ENCODE results near the gene CASK. TPM values are rescaled to one million over a fixed set of nuclear protein-coding genes. Genes with fewer than 3 reads are reported as not detected.

Gene CASK
- total and polyA plus RNA-seq, 8 donors, result 4.7 to 42.5 (median 22.9) TPM

DNA sequence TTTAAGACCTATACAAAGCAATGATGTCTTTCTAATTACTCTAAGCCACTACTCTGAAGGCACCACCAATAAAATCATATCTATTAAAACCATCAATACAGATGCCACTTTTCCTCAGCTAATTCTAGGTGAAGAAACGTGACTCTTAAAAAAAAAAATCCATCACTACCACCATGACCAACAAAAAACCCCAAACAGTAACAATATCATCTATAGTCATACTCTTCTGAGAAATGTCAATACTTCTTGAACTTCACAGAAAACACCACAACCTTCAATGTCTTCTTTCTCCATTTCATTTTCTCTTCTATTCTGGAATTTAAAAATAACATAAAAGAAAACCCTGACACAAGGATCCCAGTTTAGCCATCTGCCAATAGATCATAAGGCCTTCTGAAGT, 35.7 kb downstream of the CASK start:
- intact Hi-C loops (cut with DNase I), result no loop called here
- Histone ChIP-seq H3K27ac (no peak overlapping the region), H3K4me1 (no peaks in the 10 kb centered on the region), H3K36me3 (no peaks in the 10 kb centered on the region), H3K9me3 (no peaks in the 10 kb centered on the region), H3K4me3 (no peak overlapping the region), H3K27me3 (peaks cover 0 to 3% (median 0%) of the 10 kb centered on the region in 4 donors)
- FAIRE-seq (no peak), ATAC-seq (no peak), DNase-seq (no peak)
- WGBS, 2 donors, result 39 to 79% methylated on average over 1 of the region's 1 CpG
- TF ChIP-seq, protein P1, sequence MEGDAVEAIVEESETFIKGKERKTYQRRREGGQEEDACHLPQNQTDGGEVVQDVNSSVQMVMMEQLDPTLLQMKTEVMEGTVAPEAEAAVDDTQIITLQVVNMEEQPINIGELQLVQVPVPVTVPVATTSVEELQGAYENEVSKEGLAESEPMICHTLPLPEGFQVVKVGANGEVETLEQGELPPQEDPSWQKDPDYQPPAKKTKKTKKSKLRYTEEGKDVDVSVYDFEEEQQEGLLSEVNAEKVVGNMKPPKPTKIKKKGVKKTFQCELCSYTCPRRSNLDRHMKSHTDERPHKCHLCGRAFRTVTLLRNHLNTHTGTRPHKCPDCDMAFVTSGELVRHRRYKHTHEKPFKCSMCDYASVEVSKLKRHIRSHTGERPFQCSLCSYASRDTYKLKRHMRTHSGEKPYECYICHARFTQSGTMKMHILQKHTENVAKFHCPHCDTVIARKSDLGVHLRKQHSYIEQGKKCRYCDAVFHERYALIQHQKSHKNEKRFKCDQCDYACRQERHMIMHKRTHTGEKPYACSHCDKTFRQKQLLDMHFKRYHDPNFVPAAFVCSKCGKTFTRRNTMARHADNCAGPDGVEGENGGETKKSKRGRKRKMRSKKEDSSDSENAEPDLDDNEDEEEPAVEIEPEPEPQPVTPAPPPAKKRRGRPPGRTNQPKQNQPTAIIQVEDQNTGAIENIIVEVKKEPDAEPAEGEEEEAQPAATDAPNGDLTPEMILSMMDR (IDR thresholded peaks at IDR 0.05), result no peak

DNA sequence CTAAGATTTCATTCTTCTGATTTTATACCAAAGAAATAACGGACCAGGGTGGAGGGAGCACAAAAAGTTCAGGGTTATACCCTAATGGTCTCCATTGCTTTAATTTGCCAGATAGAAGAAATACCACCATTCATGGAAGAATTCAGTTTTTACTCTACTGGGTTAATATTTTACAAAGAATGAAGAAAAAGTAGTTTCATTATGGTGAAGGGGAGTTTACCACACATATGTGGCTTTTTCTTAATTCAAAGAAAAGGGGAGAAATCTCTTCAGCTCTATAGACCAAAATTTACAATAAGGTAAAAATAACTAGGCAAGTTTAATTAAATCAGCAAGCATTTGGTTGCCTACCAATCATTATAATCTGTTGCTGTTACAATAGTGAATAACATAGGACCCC, 37.6 kb downstream of the CASK start:
- intact Hi-C loops (cut with DNase I), result no loop called here
- H3K36me3 ChIP-seq, result no peaks in the 10 kb centered on the region
- no peak for DNase-seq
- H3K27me3 ChIP-seq, result peaks cover 0 to 3% (median 0%) of the 10 kb centered on the region in 4 donors
- no peaks in the 10 kb centered on the region for H3K9me3 ChIP-seq
- no peak overlapping the region for H3K27ac ChIP-seq
- TF ChIP-seq, protein P1 (IDR thresholded peaks at IDR 0.05), result no peak
- H3K4me1 ChIP-seq, result no peaks in the 10 kb centered on the region
- no peak for FAIRE-seq
- no peak for ATAC-seq
- 57 to 75% methylated on average over 1 of the region's 1 CpG for WGBS, 2 donors
- no peak overlapping the region for H3K4me3 ChIP-seq

DNA sequence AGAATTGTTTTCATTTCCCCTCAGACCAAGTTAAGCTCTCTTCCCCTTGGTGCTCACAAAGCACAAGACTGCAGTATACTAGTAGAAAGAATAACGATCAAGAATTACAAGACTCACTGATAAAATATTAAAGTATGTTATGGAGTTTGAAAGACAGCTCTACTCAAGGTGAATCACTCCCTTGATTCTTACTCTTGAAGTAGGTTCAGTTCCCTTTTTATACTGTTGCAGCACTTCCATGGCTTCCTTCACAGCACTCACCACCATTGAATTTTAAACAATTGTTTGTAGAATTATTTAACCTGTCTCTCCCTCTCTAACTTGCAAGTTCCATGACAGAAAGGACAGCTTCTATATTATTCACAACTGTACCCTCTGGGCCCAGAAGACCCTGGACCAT, 42.2 kb downstream of the CASK start:
- intact Hi-C loops (cut with DNase I), result no loop called here
- no peak for FAIRE-seq
- Histone ChIP-seq H3K4me1 (no peaks in the 10 kb centered on the region), H3K36me3 (no peaks in the 10 kb centered on the region), H3K27me3 (peaks cover 0 to 3% (median 0%) of the 10 kb centered on the region in 4 donors), H3K27ac (no peak overlapping the region), H3K9me3 (no peaks in the 10 kb centered on the region), H3K4me3 (no peak overlapping the region)
- TF ChIP-seq, protein P1 (IDR thresholded peaks at IDR 0.05), result no peak
- no peak for DNase-seq
- no peak for ATAC-seq
- WGBS, 2 donors, result 65 to 94% methylated on average over 1 of the region's 1 CpG

DNA sequence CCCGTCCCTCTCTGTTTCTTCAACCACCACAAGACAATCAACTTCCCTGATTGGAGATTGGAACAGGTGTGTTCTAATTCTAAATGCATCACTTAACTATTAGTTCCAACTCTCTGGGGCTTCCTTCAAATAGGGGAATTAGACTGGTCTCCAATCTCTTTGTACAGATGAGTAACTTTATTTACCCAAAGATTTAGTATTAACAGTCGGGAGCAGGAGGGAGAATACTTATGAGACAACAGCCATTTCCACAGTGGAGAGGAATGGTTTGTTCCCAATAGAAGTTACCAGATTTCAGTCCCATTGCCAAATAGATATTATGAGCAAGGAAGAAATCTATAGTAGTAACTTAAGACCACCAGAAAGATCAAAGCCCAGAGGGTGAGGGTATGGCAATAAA, 46.2 kb downstream of the CASK start:
- intact Hi-C loops (cut with DNase I), result no loop called here
- no peaks in the 10 kb centered on the region for H3K9me3 ChIP-seq
- 48 to 52% methylated on average over 2 of the region's 2 CpGs for WGBS, 2 donors
- no peaks in the 10 kb centered on the region for H3K36me3 ChIP-seq
- no peak for DNase-seq
- FAIRE-seq, result no peak
- H3K27ac ChIP-seq, result no peak overlapping the region
- ATAC-seq, result no peak
- no peak overlapping the region for H3K4me3 ChIP-seq
- no peaks in the 10 kb centered on the region for H3K4me1 ChIP-seq
- no peaks in the 10 kb centered on the region for H3K27me3 ChIP-seq
- TF ChIP-seq, protein P1 (IDR thresholded peaks at IDR 0.05), result no peak

DNA sequence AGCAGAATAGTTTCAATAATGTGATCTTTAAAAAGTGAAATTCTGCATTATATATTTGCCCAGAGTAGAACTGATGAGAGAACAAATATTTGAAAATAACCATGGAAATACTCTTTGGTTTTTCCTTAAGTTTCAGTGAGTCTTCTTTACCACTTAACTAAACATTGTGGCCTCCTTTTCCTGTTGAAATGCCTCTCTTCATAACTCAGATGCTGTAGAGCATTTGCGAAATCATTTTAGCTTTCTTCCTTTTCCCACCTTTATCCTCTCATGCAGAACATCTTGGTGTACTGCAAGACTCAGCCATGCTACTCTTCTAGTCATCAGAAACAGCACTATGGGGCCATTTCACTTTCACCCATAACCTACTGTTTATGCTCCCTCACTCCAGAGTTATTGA, 48.2 kb downstream of the CASK start:
- Histone ChIP-seq H3K27ac (no peak overlapping the region), H3K27me3 (no peaks in the 10 kb centered on the region), H3K4me1 (peaks cover 0 to 6% (median 0%) of the 10 kb centered on the region in 3 donors), H3K36me3 (no peaks in the 10 kb centered on the region), H3K9me3 (no peaks in the 10 kb centered on the region), H3K4me3 (no peak overlapping the region)
- intact Hi-C loops (cut with DNase I), result no loop called here
- TF ChIP-seq, protein P1 (IDR thresholded peaks at IDR 0.05), result no peak
- DNase-seq, result no peak
- 68 to 97% methylated on average over 1 of the region's 1 CpG for WGBS, 2 donors
- no peak for FAIRE-seq
- ATAC-seq, result no peak
